ENCODE data around the gene KRR1. TPM values are rescaled to one million over a fixed set of nuclear protein-coding genes. Genes with fewer than 3 reads are reported as not detected.
A peak's percentile ranks its signal among the peaks of the same experiment; 100 is the strongest.

KRR1 gene
- polyA plus RNA-seq, 3 donors: 8.0 to 14.4 (median 9.0) TPM

GRCh38 chr12:75554556-75554880, 43.1 kb upstream of the KRR1 start:
- no peak overlapping the region for H3K4me2 ChIP-seq (replicated peaks; ENCODE audit: extremely low read depth, low read length, poor library complexity, severe bottlenecking)
- TF ChIP-seq CTCF (IDR thresholded peaks at IDR 0.05): no peak

GRCh38 chr12:75553836-75554555, 42.6 kb upstream of the KRR1 start:
- Histone ChIP-seq H3K4me2 (replicated peaks; ENCODE audit: extremely low read depth, low read length, poor library complexity, severe bottlenecking) (no peak overlapping the region), H3K4me3 (replicated peaks in 1 of 3; ENCODE audit: low read depth in 2 of 3, low read length in 3 of 3) (no peak overlapping the region), H3K27me3 (ENCODE audit: control insufficient read depth in 2 of 2, insufficient read depth in 2 of 2, low read length in 2 of 2) (no peaks in the 10 kb centered on the region), H3K9me3 (replicated peaks in 1 of 2; ENCODE audit: control insufficient read depth in 1 of 2, insufficient read depth in 1 of 2, low read length in 2 of 2) (no peaks in the 10 kb centered on the region), H3K9ac (ENCODE audit: insufficient read depth, low read length, poor library complexity, severe bottlenecking) (no peak overlapping the region), H3K79me2 (ENCODE audit: insufficient read depth, low read length) (no peaks in the 10 kb centered on the region), H4K20me1 (ENCODE audit: insufficient read depth, low read length) (no peaks in the 10 kb centered on the region), H2AFZ (ENCODE audit: insufficient read depth, low read depth, low read length, poor library complexity, severe bottlenecking) (no peak overlapping the region), H3K4me1 (ENCODE audit: control insufficient read depth in 1 of 2, insufficient read depth in 2 of 2, low read length in 2 of 2) (no peaks in the 10 kb centered on the region), H3K36me3 (replicated peaks in 1 of 2; ENCODE audit: control insufficient read depth in 1 of 2, insufficient read depth in 2 of 2, low read length in 2 of 2) (no peaks in the 10 kb centered on the region), H3K27ac (ENCODE audit: low read depth in 1 of 2, low read length in 2 of 2) (no peak overlapping the region)
- Mint-ChIP-seq H3K4me1 (no peaks in the 10 kb centered on the region), H3K27ac (peak overlapping the region in 1 of 7 donors; percentile 46), H3K9me3 (no peaks in the 10 kb centered on the region), H3K4me3 (no peak overlapping the region), H3K36me3 (no peaks in the 10 kb centered on the region), H3K27me3 (ENCODE audit: low read depth in 3 of 3) (peaks cover 0 to 5% (median 0%) of the 10 kb centered on the region in 3 donors)
- WGBS (ENCODE audit: insufficient coverage): 86% methylated on average over 1 of the region's 3 CpGs
- DNase-seq: no peak
- intact Hi-C loops (cut with micrococcal nuclease): no loop called here
- no peak for TF ChIP-seq CTCF (IDR thresholded peaks at IDR 0.05)

More at GRCh38 chr12:75554556-75554880, 43.1 kb upstream of the KRR1 start:
- H3K27ac ChIP-seq (ENCODE audit: low read depth in 1 of 2, low read length in 2 of 2): no peak overlapping the region
- H3K4me3 ChIP-seq (replicated peaks in 1 of 3; ENCODE audit: low read depth in 2 of 3, low read length in 3 of 3): no peak overlapping the region
- no peak for DNase-seq
- no peaks in the 10 kb centered on the region for H3K27me3 ChIP-seq (ENCODE audit: control insufficient read depth in 2 of 2, insufficient read depth in 2 of 2, low read length in 2 of 2)
- Mint-ChIP-seq H3K27ac (peak overlapping the region in 1 of 7 donors; percentile 46), H3K4me1 (no peaks in the 10 kb centered on the region), H3K36me3 (no peaks in the 10 kb centered on the region), H3K9me3 (no peaks in the 10 kb centered on the region), H3K4me3 (no peak overlapping the region), H3K27me3 (ENCODE audit: low read depth in 3 of 3) (peaks cover 0 to 5% (median 0%) of the 10 kb centered on the region in 3 donors)
- intact Hi-C loops (cut with micrococcal nuclease): no loop called here
- no CpG with 5 or more reads among the region's 1 CpG for WGBS (ENCODE audit: insufficient coverage)
- H4K20me1 ChIP-seq (ENCODE audit: insufficient read depth, low read length): no peaks in the 10 kb centered on the region
- H3K4me1 ChIP-seq (ENCODE audit: control insufficient read depth in 1 of 2, insufficient read depth in 2 of 2, low read length in 2 of 2): no peaks in the 10 kb centered on the region
- H3K9ac ChIP-seq (ENCODE audit: insufficient read depth, low read length, poor library complexity, severe bottlenecking): no peak overlapping the region
- no peaks in the 10 kb centered on the region for H3K36me3 ChIP-seq (replicated peaks in 1 of 2; ENCODE audit: control insufficient read depth in 1 of 2, insufficient read depth in 2 of 2, low read length in 2 of 2)
- H3K9me3 ChIP-seq (replicated peaks in 1 of 2; ENCODE audit: control insufficient read depth in 1 of 2, insufficient read depth in 1 of 2, low read length in 2 of 2): no peaks in the 10 kb centered on the region
- no peak overlapping the region for H2AFZ ChIP-seq (ENCODE audit: insufficient read depth, low read depth, low read length, poor library complexity, severe bottlenecking)
- H3K79me2 ChIP-seq (ENCODE audit: insufficient read depth, low read length): no peaks in the 10 kb centered on the region

All from CD14-positive monocyte (primary cell).